ENCODE data around the gene GALNT13. TPM values are rescaled to one million over a fixed set of nuclear protein-coding genes. Genes with fewer than 3 reads are reported as not detected.
A peak's percentile ranks its signal among the peaks of the same experiment; 100 is the strongest.

The GALNT13 gene
- total RNA-seq: 0.13 and 0.25 TPM in 2 replicates

DNA sequence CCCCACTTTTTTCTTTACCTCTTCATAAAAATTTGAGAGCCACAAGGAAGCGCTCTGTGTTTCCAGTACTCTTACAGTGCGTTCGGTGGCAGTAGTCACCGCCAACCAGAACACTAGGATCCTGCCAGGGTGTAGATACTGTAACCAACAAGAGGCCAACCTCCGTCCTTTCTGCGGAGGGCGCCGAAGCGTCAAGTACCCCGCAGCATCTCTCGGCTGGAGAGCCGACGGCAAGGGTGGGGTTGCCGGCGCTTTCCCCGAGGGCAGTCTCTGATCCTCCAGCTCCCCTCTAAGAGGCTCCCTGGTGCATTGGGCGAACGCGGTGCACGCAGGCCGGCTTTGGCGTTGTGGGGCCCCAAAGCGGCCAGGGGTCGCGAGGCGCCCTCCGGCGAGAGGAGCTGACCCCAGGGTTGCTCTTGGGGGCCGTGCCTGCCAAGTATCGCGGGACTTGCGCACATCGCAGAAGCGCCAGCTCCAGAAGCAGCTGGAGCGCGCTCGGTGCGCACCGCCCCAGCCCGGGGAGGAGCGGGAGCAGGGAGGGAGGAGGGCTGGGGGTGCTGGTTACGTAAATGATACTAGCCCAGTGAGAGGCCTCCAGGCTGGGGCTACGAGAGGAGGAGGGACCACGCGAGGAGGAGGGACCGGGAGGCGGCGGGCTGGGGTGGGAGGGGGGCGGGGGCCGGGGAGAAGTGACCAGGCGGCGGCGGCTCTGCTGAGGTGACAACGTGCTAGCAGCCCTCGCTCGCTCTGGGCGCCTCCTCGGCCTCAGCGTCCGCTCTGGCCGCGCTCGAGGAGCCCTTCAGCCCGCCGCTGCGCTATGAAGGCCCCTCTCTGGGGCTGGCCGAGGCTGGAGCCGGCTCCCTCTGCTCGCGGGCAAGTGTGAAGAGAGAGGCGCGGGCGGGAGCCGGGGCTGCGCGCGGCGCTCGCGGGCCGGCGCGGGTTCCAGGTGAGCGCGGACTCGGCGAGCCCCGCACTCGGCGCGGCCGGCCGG is at the start of gene GALNT13:
Gene GALNT13, plus strand, starts transcription at position 692 of the 991 bp plus-strand sequence.
- DNase-seq (ENCODE audit: low read depth in 2 of 2): peak in 1 of 2 donors; percentile 3

GRCh38 chr2:153823880-153824279 is 47.8 kb upstream of the GALNT13 start:
- DNase-seq (ENCODE audit: low read depth in 2 of 2): no peak

GRCh38 chr2:153828335-153828734 is 43.4 kb upstream of the GALNT13 start:
- DNase-seq (ENCODE audit: low read depth in 2 of 2): no peak

DNA sequence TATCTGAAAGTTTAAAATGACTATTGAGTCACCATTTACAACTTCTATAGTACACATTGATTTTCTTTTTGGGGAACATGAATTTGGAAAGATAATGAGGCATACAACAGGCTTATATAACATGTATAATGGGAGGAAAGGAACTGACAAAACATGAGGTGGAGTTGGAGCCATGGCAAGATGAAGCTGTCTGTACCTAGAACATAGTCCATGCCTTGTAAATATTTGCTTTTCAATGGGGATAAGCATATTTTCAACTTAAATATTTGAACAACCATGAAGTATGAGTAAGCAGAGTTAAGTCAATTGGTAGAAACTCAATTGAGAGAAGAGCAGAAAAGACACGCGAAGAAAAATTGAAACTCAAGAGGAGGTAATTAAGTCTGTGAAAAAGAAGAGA is 37.1 kb upstream of the GALNT13 start:
- DNase-seq (ENCODE audit: low read depth in 2 of 2): no peak

GRCh38 chr2:153858250-153858649 is 13.5 kb upstream of the GALNT13 start:
- DNase-seq (ENCODE audit: low read depth in 2 of 2): no peak

- no peak for DNase-seq (ENCODE audit: low read depth in 2 of 2)
These were observed 7.7 kb upstream of the GALNT13 start for GRCh38 chr2:153864022-153864421.

DNA sequence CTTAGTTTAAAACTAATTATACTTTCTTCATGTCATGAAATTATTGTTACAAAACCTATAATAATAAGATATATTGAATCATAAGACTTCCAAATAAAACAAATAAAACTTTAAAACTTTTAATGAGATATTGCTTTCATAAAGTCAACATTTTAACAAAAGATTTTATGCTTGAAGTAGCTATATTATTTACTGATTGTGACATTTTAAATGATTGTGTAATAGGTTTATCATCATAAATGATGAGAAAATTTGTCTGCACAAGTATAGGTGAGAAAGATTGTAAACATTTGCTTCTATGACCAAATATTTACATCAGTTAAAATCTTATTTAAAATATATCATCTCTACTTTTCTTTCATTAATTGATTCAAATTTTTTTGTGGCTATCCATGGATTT is 5.1 kb upstream of the GALNT13 start:
- no peak for DNase-seq (ENCODE audit: low read depth in 2 of 2)

GRCh38 chr2:153870308-153870707 is 1.4 kb upstream of the GALNT13 start:
- DNase-seq (ENCODE audit: low read depth in 2 of 2): no peak

GRCh38 chr2:153872311-153873051 is 759 bp downstream of the GALNT13 start:
- no peak for DNase-seq (ENCODE audit: low read depth in 2 of 2)

GRCh38 chr2:153873052-153874048 is 1.6 kb downstream of the GALNT13 start:
- DNase-seq (ENCODE audit: low read depth in 2 of 2): no peak

- DNase-seq (ENCODE audit: low read depth in 2 of 2): no peak
These were observed 4.2 kb downstream of the GALNT13 start for GRCh38 chr2:153875801-153876466.

DNA sequence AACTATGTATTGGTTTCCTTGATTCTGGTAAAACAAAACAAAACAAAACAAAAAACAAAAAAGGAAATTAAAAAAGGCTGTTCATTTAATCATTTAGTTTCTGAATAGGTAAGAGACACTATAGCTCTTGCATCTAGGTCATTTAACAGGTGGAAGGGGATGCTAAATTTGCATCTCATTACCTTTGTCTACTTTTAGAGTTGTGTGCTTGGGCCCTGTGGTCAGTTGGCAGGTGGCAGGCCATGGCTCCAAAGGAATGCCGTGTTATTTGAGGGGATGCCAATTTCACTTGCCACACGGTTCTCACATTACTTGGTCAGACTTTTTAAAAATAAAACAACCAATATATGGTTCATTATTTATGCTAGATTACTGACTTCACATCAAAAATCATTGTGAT is 9.2 kb downstream of the GALNT13 start:
- DNase-seq (ENCODE audit: low read depth in 2 of 2): no peak

- DNase-seq (ENCODE audit: low read depth in 2 of 2): no peak
These were observed 15.1 kb downstream of the GALNT13 start for GRCh38 chr2:153886833-153887232.

DNA sequence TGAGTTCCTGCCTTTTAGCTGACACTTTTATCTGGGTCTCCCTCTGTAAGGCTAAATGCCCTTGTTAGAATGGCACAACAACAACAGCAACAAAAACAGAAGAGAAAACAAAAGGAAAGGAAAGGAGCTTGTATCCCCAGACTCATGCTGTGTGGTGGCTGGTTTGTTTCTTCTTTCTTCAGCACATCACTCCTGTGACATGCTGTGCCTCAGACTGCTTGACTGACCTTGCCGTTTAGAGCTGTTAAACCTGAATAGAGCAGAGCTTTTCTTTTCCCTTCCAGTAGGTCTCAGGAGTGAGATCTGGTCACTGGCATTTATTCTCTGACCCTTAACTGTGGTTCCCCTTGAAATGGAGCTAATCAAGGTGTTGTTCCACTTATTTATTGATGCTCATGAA is 18.9 kb downstream of the GALNT13 start:
- no peak for DNase-seq (ENCODE audit: low read depth in 2 of 2)

GRCh38 chr2:153891051-153891450 is 19.3 kb downstream of the GALNT13 start:
- no peak for DNase-seq (ENCODE audit: low read depth in 2 of 2)

- no peak for DNase-seq (ENCODE audit: low read depth in 2 of 2)
These were observed 41.2 kb downstream of the GALNT13 start for GRCh38 chr2:153912798-153913396.

DNA sequence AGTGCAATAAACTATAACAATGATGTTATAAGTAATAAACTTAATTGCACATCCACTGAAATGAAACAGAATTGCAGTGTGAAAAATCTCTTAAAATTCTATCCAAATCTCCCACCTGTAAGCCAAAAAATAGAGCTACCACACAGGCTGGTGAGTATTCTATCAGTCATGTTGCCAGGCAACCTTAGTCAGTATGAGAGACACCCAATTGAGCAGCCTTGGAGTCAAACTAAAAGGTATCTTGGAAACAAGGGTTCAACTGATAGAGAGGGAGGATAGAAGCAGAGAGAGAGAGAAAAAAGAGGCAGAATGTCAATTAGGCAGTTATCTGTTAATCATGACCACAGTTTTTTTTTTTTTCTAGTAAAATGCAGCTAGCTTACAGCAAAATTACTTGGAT is 45.8 kb downstream of the GALNT13 start:
- no peak for DNase-seq (ENCODE audit: low read depth in 2 of 2)

DNA sequence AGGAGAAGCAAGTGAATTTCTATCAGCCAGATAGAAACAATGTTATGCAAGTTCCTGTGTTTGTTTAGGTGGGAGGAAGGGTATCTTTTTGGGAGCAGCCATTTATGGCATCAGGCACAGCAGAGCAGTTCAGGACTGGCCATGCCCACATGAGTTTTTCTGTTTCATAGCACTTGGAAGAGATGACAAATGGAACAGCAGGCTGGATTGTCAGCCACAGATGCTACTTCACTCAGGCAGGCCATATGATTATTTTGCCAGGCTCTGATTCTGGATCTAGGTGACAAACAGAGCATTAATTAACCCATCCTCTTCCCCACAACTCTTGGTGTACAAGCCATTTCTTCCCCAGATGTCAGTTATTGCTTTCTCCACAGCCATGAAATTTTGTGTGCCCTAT is 63.8 kb downstream of the GALNT13 start:
- no peak for DNase-seq (ENCODE audit: low read depth in 2 of 2)

- no peak for DNase-seq (ENCODE audit: low read depth in 2 of 2)
These were observed 67.5 kb downstream of the GALNT13 start for GRCh38 chr2:153939124-153939796.

- no peak for DNase-seq (ENCODE audit: low read depth in 2 of 2)
These were observed 68.8 kb downstream of the GALNT13 start for GRCh38 chr2:153940511-153940910.

Data from dermis microvascular lymphatic vessel endothelial cell (primary cell).